CD4-positive, alpha-beta T cell treated with Interleukin-1 beta for 1 hour (primary cell): ENCODE measurements around the gene CTSZ.
A peak's percentile ranks its signal among the peaks of the same experiment; 100 is the strongest.
"Not testable (repeated sequence)": the region's sequence is repeated elsewhere in the genome, so short reads cannot be mapped to it uniquely, and the experiment has no call there.

Experiments used
- DNase-seq, 2 donors: peaks; one replicate each; pipeline ENCODE4 v3.0.0-alpha.2; 2020 to 2022

CTSZ gene

GRCh38 chr20:58995461-58996225, 11.4 kb downstream of the CTSZ start:
- DNase-seq = no peak

- no peak for DNase-seq
Observed at GRCh38 chr20:58994390-58995159, 12.5 kb downstream of the CTSZ start.

- DNase-seq = no peak
Observed at GRCh38 chr20:58993332-58994248, 13.5 kb downstream of the CTSZ start.

- DNase-seq = no peak
Observed at GRCh38 chr20:58992911-58993310, 14.1 kb downstream of the CTSZ start.

GRCh38 chr20:58991715-58992114, 15.3 kb downstream of the CTSZ start:
- no peak for DNase-seq

- DNase-seq = no peak
Observed at GRCh38 chr20:58990651-58991445, 16.2 kb downstream of the CTSZ start.

- no peak for DNase-seq
Observed at GRCh38 chr20:58989196-58989595, 17.9 kb downstream of the CTSZ start.

GRCh38 chr20:58988565-58988882, 18.5 kb downstream of the CTSZ start:
- DNase-seq = no peak

- DNase-seq = no peak
Observed at GRCh38 chr20:58987790-58988564, 19.1 kb downstream of the CTSZ start.

GRCh38 chr20:58986968-58987517, 20.0 kb downstream of the CTSZ start:
- no peak for DNase-seq

GRCh38 chr20:58986286-58986967, 20.6 kb downstream of the CTSZ start:
- DNase-seq = no peak

GRCh38 chr20:58985656-58986055, 21.4 kb downstream of the CTSZ start:
- DNase-seq = no peak

- DNase-seq = no peak
Observed at GRCh38 chr20:58984691-58985090, 22.4 kb downstream of the CTSZ start.

- not testable (repeated sequence) for DNase-seq
Observed at GRCh38 chr20:58983115-58983468, 24.0 kb downstream of the CTSZ start.

GRCh38 chr20:58982406-58983114, 24.5 kb downstream of the CTSZ start:
- DNase-seq = peak; percentile 20 to 60

- DNase-seq = peak in 1 of 2 donors; percentile 10
Observed at GRCh38 chr20:58981628-58982364, 25.3 kb downstream of the CTSZ start.

- peak; percentile 89 to 90 for DNase-seq
Observed at GRCh38 chr20:58980711-58981627, 26.1 kb downstream of the CTSZ start, which contains the start of gene NELFCD. Gene NELFCD, plus strand, starts transcription at chr20:58981256. Its CDS starts 54 bp downstream, at chr20:58981310.
